ENCODE results near the gene TLL1.

TLL1 gene

DNA sequence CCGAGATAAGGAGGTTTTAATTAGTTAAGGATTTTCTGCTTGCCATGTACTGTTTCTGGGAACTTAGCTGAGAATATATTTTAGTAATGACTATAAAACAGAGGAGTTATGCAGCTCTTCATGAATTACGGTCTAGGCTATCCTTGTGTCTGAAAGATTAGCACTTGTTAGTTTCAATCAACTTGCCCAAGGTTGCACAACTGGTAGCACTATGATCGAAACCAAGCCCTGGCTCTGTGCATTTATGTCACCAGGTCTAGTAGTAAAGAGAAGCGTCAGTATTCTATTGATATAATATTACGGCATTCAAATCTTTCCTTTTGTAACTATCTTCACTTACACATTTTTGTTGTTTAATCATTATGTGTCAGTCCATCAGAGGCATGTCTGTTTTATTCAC is 176.0 kb downstream of the TLL1 start:
- DNase-seq (ENCODE audit: low spot score), result no peak

DNA sequence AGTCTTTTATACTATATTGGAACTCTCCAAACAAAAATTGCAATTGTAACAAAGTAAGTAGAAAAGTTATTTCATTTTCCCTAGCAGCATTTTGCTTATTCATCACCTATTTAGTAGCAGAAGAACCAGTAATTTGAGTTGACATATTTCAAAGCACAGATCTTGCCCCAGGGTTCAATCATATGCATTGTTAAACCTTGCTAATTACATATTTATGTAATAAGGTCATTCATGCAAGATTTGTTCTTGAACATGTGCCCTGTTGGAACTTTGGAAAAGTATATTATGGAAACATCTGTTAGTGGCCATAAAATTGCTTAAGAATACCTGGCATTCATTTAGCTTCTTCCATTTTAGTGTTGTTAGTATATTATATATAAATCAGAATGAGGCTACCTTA is 191.7 kb downstream of the TLL1 start:
- no peak for DNase-seq (ENCODE audit: low spot score)

DNA sequence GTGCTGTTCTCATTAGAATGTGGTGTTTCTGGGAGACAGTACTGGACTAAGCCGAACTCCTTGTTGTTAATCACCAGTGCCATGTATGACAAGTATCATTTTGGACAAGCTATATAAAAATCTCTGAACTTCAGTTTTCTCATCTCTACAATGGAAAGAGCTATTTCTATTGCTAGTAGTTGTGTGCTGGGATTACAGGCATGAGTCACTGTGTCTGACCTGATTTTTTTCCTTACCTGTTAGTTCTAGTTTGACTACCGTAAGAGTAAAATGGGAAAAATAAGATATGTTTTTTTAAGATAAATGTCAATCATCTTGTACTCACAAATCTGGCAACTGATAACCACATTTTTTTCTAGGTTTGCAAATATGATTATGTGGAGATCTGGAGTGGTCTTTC is 192.3 kb downstream of the TLL1 start:
- no peak for DNase-seq (ENCODE audit: low spot score)

DNA sequence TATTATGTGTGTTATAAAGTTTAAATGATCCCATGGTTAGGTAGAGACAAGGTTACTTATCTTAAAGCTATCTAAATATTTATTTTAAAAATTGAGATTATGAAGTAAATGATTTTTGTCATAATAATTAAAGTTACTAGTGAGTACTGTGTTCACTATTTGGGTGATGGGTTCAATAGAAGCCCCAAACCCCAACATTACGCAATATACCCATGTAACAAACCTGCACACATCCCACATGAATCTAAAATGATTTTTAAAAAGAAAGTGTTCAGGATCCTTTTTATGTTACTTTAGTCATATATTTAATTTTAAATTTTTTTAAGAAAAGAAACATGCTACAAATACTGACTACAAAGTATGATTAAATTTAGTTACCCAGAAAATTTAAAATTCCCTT is 193.9 kb downstream of the TLL1 start:
- DNase-seq (ENCODE audit: low spot score), result no peak

DNA sequence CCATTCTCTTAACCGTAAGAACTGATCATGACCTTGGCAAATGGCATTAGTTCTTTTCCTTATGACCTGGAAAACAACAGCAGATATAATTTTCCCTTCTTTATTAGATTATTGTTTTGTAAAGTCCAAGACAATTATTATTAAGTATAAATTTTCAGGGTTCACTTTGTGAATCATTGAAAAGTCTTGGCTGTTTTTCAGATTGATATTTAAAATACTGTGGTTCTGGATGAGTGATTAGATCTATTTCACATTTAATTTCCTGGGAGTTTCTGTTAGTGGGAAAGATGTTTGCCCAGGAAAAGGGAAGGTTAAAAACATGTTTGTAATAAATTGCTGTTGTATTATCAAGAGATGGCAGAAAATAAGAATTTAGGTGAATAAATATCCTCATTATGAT is 194.9 kb downstream of the TLL1 start:
- no peak for DNase-seq (ENCODE audit: low spot score)

DNA sequence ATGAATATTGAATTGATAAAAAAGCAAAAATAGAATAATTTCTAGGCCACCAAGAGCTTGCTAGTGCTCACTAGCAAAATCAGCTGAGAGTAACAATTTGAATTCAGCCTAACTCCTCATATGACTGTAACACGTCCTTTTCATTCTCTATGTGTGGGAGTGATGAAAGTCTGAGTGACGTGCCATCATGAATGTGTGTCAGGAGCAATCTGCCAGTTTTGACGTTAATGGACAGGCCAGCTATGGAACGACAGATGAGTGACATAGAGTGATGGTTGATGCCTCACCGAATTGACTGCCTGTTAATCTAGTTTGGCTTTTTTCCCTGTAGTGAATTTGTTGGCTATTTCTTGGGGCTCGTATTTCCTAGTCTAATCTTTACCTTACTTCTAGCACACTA is 200.7 kb downstream of the TLL1 start:
- no peak for DNase-seq (ENCODE audit: low spot score)

DNA sequence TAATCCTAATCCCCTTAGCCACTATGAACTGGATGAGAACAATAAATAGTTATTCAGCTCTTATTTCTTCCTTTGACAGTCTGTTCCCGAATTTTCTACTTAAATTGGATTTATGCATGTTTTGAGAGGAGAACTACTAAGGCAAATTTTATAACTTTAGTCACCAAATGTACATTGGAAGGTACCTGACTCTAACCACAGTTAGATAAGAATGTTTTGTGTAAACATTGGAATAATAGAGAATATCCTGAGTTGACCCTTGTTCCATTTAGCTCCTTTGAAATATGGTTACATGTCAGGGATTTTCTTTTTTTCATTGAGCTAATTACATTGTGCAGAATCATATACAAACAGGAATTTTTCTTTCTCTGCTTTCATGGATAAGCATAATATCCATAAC is 202.6 kb downstream of the TLL1 start:
- DNase-seq (ENCODE audit: low spot score), result no peak

DNA sequence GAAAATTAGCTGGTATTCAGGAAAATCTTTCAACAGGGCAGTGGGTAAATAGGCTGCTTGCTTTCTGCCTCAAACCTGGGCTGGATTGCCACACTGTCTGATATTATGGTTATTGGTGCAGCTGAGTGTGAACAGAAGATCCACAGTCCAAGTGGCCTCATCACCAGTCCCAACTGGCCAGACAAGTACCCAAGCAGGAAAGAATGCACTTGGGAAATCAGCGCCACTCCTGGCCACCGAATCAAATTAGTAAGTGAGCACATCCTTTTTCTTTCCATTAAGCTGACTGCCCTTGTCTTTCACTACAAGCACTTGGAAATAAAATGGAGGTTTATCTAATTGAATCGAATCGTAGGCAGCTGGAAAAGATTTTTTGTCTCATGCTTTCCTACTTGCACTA is 204.7 kb downstream of the TLL1 start:
- DNase-seq (ENCODE audit: low spot score), result no peak

DNA sequence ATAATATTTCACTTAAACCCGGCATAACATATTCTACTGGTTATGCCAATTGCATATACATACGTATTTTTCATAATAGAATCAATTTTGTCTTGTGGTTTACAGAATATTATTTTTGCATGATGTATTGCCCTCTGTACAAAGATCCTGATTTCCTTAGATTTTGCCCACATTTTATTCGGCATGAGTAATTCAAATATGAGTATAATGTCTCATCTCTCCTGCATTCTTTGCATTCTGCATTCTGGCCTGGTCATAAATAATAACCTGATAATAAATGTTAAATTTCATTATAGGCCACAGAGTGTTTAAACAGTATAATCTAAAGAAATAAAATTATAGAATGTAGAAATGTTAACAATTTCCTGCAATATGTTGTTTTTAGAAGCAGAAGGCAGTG is 205.3 kb downstream of the TLL1 start:
- no peak for DNase-seq (ENCODE audit: low spot score)

DNA sequence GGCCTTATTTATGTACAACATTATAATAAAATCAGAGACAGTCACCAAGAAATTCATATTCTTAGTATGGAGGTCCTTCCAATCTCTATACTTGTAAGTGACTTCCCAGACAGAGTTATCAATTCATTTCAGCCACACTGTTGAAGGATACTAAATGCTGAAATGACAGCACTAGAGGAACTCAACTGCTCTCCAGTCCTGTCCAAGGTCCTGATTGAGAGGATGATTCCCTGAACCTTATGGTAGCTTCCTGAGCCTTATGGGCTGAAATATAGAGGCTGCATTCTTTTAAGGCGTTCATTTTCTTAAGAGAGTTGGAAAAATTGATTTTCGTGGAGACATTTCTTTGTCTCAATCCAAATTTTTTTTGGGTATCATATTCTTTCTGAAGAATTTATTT is 205.9 kb downstream of the TLL1 start:
- DNase-seq (ENCODE audit: low spot score), result peak; percentile 3

DNA sequence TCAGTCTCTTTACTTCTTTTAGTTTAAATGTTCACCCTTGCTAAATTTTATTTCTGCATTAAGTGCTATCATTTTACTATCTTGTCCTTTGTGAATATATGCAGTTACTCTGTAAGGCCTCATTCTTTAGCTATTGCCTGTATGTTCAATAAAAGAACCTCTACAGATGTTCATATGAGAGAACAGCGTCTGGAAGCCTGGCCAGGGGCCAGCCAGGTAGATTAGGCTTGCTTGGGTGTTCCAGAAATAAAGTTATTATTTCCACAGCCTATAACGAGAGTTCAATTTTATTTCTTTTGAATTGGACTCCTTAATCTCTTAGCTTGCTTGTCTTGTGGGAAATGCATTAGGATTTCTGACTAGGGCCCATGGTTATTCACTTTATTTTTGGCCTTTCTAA is 214.5 kb downstream of the TLL1 start:
- DNase-seq (ENCODE audit: low spot score), result no peak

DNA sequence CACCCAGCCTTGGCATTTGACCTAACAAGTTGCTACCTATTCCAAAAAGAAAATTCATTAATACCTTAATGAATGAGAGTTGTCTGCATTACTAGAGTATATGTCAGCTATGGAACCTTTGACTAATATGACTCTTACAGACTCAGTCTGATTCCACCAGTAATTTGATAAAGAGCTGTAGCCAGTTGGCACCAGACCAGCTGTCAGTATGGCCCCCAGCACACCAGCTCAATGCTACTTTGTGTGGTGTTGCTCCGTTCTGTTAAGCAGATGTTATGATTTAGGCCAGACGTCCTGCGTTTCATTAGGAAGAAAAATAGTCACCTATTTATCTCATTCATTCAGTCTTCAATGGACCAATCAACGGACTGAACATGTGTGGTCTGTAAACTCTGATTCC is 215.5 kb downstream of the TLL1 start:
- DNase-seq (ENCODE audit: low spot score), result no peak

DNA sequence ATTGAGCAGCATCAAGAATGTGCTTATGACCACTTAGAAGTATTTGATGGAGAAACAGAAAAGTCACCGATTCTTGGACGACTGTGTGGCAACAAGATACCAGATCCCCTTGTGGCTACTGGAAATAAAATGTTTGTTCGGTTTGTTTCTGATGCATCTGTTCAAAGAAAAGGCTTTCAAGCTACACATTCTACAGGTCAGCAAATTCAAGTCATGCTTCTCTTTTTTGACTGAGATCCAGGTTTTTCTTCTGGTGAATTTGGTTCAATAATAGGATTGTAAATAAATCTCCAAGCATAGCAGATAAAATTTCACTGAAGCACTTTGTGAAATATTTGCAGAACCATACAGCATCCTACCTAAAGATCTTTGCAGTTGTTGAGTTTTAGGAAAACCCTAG is 218.1 kb downstream of the TLL1 start:
- no peak for DNase-seq (ENCODE audit: low spot score)

DNA sequence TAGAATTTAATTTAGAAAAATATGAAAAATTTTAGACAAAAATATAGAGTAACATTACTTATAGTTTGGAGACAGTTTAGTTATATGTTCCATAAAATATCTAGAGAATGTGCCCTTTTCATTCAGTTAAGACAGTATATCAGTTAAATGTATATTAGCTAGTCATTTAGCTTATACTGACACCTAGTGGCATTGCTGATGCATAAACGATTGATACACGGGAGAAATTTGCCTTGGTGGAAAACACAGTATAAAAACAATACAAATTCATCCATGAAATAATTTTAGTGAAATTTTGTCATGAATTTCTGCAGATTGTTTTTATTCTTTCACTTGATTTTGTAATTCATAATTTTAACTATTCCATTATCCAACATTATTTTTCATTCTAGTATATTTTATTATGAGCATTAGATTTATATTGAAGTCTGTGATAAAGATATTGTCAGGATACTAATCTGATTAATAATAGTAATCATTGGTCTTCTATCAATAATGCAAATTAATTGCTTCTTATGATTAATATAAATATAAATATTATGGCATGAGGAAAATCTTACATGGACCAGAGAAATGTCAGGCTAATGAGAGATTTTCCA is 219.0 kb downstream of the TLL1 start:
- DNase-seq (ENCODE audit: low spot score), result peak; percentile 44

DNA sequence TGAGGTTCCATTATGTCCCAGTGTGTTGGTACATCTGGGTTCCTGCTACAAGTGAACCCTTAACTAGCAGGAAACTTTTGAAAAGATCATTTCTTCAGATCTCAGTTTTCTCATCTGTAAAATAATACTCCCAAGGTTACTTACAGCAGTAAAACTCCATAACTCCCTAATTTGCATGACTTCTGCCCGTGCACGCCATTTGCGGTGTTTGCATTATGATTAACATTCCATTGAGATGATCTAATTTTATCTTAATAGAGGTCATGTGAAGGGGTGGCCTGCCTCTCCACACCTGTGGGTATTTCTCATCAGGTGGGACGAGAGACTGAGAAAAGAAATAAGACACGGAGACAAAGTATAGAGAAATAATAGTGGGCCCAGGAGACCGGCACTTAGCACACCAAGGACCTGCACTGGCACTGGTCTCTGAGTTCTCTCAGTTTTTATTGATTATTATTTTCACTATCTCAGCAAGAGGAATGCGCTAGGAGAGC is 219.8 kb downstream of the TLL1 start:
- DNase-seq (ENCODE audit: low spot score), result peak; percentile 2

DNA sequence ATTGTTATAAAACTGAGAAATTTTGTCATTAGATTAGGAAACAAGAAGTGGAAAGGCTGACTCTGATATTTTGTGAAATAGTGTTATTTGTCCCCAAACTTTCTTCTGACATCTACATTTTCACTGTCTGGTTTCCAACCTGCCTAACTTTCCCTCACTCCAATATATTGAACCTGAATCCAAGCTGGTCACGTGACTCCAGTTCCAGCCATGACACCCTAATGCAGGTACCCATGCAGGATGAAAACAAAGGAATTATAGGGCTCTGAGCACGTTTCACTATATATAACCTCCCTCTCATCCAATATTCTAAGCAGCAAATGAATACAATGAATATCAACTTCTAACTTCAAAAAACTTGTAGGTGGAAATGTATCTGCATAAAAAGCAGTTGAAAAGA is 231.6 kb downstream of the TLL1 start:
- no peak for DNase-seq (ENCODE audit: low spot score)

DNA sequence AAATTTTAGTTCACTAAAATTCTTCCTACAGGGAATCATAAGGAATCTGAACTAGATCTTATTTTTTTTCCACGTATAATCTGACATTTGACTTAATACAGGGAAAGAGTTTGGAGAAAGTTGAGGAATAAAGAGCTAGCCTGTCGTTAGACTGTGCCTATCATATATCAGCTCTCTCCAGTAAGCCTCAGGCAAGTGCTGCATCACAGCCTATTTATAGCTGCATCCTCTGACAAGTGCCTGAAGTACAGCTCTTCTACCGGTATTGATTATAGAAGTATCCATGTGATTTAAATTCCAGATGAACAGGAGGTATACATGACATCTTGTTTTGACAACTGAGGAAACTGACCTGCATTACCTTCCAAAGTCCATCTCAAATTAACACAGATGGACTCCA is 248.9 kb downstream of the TLL1 start:
- DNase-seq (ENCODE audit: low spot score), result no peak

DNA sequence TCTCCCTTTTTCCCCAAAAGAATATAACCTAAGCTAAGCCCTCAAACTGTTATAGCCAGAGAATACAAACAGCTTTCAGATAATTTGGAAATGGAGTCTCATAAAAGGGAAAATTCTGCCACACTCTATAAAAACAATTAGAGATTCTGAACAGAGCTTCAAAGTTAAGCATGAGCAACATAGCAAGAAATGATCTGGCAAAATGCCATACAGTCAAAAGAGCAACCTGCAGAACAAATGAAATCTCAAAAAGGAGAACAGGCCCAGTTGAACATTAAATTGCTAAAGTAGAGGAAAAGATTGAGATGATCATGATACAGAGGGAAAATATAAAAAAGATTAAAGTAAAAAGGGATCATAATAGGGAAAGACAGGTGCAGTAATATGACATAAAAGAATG is 250.5 kb downstream of the TLL1 start:
- DNase-seq (ENCODE audit: low spot score), result no peak

DNA sequence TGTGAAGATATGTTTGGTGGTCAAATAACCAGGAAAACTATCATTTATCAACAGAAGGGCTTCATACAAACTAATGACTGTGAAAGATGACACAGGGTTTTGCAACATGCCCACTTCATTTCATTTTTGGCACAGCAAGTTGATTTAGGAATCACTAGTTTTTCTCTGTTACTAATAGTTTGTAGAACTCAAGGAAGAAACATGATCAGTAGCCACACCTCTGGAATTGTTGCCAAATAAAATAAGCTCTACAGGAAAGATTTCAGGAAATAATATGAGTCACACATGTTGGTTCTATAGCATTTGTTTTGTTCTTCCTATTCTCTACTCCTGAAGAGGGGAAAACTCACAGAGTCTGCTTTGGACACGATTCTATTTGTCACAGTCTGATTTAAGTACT is 255.4 kb downstream of the TLL1 start:
- peak; percentile 6 for DNase-seq (ENCODE audit: low spot score)

DNA sequence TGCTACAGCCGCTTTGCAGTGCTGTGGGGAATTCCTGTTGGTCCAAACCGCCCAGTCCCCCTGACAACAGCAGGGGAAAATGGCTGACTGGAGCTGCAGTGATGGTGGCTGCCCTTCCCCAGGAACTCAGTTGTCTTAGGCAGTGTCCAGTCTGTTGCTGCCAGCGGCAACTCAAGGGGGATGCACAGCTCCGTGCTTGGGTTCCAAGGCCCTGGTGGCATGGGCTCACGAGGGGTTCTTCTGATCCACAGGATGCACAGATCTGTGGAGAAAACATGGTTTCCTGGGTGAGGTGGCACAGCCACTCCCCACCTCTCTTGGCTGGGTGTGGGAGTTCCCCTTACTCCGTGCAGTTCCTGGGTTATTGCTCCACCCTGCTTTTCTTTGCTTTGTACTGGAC is 261.2 kb downstream of the TLL1 start:
- DNase-seq (ENCODE audit: low spot score), result no peak

DNA sequence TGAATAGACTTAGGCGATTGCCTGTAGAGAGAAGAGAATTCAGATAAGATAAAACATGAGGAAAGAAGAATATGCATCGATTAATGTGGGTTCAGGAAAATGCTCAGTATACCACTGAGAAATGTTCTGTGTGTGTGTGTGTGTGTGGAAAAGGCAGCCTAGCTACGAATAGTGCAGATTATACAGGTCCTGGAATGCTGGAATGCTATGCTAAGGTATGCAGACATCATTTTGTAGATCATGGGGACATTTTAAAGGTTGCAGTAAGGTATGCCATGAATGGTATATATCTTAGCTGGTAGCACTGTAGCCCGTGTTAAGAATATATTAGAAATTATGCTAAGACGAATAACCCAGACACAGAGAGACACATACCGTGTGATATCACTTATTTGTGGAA is 267.9 kb downstream of the TLL1 start:
- no peak for DNase-seq (ENCODE audit: low spot score)

DNA sequence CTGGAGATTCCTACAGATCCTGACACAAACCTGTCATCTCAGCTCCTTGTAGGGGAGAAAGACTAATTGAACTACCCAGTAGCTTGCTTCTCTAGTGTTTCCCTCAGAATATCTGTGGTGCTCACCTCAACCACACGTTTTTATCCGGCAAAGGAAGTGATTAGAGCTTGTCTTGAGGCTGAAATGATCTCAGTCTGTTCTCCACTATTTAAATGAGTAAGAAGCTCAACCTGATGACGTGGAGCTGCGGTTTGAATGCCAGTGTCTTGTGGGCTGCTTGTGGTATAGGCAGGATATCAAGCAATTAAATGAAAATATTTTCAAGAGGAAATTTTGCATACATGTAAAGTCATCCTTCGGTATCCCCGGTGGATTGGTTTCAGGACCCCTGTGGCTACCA is 270.2 kb downstream of the TLL1 start:
- no peak for DNase-seq (ENCODE audit: low spot score)

DNA sequence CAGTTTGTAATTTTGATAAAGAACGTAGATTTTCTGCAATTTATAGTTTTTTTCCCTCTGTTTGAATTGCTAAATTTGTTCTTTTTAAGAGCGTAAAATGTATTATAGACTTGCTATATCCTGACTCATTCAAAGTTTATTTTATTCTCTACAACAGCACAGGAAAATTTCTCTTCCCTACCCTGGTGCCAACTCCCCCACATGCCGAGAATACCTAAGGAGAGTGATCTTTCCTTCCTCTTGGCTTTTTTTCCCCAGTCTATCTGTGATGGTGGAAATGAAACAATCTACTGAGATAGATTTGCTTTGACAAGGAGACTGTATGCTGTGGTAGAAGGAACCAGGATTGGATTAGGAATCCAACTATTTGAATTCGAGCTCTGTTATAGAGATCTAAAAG is 271.6 kb downstream of the TLL1 start:
- DNase-seq (ENCODE audit: low spot score), result no peak

DNA sequence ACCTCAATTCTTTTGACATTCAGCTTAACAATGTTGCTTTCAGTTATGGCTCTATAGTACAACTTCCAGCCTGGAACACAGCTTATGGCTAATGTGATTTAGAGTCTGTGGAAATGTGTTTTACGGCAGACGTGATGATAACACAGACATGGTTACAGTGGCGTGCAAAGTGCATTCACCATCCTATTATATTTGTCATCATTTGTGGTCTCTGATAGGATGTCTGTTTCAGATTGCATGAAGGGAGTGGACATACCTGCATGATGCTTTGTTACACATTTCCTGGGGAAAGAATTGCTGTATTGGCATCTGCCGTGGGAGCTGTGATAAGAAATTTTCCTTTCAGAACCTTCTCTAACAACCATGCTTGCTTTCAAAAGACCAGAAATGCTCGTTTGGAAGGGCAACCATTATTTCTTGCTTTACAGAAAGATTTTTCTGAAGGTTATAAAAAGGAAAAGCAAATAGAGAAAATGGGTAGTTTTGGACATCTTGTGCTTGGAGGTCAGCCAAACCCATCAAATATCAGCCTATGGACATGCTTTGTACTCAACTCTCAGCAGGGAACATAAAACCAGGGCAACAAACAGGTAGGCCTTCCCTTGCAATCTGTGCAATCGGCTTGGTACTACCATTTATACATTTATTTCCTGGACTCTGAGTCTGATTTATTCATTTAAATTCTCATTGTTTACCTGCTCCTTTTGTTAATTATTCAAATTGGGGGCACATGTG is 273.9 kb downstream of the TLL1 start:
- DNase-seq (ENCODE audit: low spot score), result no peak
